ENCODE data around the gene HOXD4. TPM values are rescaled to one million over a fixed set of nuclear protein-coding genes. Genes with fewer than 3 reads are reported as not detected.

Gene HOXD4
- total and polyA plus RNA-seq, 11 donors: 0.10 to 0.96 (median 0.41) TPM; not detected in 2

DNA sequence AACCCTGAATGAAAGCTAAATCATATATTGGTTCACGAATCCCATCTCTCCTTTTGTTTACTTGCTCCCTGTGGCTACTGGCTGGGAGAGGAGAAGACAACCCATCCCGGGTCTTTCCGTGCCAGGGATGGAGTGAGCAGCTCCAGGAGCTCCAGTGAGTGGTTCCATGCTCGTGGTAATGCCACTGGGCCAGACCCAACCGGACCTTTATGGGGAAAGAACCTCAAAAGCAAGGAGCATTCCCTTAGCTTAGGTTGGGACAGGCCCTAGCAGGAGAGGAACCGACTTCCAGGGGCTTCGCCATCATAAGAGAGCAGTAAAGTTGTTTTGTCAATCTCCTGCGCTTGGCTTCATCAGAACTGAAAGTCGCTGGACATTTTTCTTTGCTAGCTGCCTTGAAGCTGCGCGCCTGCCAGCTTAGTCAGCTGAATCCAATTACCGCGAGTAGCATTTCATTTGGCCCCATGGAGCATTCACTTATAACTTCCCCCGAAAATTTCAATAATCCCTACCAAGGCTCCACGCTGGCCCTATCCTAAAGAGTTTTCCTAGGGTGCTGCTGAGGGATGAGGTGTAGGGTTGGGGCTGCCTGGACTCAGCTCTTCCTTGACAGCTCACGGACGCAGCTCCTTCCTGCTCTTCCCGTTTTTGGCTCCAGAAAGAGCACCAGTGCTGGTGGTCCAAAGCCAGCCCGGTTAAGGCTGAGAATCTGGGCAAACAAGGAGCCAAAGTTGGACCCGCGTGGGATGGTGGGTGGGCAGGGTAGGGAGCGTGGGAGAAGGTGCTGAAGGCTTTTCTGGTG lies 10.7 kb downstream of the HOXD4 start:
- 5 to 36% (median 20%) methylated on average over 21 to 22 of the region's 22 CpGs for WGBS, 4 donors
- Histone ChIP-seq H3K27ac (no peak overlapping the region), H3K4me3 (no peak overlapping the region), H3K36me3 (no peaks in the 10 kb centered on the region), H3K27me3 (peaks cover 66 to 100% (median 97%) of the 10 kb centered on the region in 9 donors), H3K4me1 (peaks cover 0 to 40% (median 16%) of the 10 kb centered on the region in 12 donors), H3K9me3 (no peaks in the 10 kb centered on the region)
- intact Hi-C loops (cut with DNase I): no loop called here
- TF ChIP-seq POLR2A (IDR thresholded peaks at IDR 0.05): no peak
- TF ChIP-seq, protein P1, sequence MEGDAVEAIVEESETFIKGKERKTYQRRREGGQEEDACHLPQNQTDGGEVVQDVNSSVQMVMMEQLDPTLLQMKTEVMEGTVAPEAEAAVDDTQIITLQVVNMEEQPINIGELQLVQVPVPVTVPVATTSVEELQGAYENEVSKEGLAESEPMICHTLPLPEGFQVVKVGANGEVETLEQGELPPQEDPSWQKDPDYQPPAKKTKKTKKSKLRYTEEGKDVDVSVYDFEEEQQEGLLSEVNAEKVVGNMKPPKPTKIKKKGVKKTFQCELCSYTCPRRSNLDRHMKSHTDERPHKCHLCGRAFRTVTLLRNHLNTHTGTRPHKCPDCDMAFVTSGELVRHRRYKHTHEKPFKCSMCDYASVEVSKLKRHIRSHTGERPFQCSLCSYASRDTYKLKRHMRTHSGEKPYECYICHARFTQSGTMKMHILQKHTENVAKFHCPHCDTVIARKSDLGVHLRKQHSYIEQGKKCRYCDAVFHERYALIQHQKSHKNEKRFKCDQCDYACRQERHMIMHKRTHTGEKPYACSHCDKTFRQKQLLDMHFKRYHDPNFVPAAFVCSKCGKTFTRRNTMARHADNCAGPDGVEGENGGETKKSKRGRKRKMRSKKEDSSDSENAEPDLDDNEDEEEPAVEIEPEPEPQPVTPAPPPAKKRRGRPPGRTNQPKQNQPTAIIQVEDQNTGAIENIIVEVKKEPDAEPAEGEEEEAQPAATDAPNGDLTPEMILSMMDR (IDR thresholded peaks at IDR 0.05): no peak
- DNase-seq (no peak), ATAC-seq (no peak)

DNA sequence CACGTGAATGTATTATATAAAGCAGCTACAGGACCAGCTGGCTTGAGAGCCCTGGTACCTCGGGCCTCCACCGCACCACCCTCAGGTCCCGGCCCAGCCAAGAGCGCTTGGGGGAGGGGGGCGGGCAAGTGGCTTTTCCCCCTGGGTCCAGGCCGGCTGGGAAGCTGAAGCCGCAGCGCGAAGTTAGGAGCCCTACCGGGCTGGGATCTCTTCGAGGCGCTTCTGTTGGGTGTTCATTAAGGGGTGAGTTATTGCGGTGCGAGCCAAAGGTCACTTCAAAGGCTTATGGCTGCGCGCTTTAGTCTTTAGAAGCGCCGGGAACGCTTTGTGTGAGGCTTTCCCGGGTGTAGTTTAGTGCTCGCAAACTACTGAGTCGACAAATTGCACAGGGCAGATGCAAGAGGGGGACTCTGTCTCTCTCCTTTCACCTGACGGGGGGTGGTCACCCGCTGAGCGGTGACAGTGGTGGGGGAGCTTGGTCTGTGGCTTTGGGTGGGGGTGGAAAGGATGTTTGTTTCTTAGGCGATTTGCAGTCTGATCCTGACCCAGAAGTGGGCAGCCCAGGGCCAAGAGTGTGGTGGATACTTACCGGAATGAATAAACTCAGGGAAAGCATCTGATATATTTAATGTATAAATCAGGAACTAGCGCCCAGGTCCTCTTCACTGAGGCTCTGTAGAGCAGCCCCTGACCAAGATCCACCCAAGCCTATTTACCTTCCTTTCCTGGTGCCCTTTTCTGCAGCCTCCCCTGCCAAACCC lies 11.7 kb downstream of the HOXD4 start:
- Histone ChIP-seq H3K9me3 (no peaks in the 10 kb centered on the region), H3K4me1 (peaks cover 0 to 30% (median 11%) of the 10 kb centered on the region in 12 donors), H3K4me3 (no peak overlapping the region), H3K27me3 (peaks cover 56 to 100% (median 94%) of the 10 kb centered on the region in 9 donors), H3K36me3 (no peaks in the 10 kb centered on the region), H3K27ac (no peak overlapping the region)
- intact Hi-C loops (cut with DNase I): no loop called here
- no peak for ATAC-seq
- DNase-seq: no peak
- TF ChIP-seq, protein P1 (IDR thresholded peaks at IDR 0.05): no peak
- TF ChIP-seq POLR2A (IDR thresholded peaks at IDR 0.05): no peak
- 5 to 16% (median 10%) methylated on average over 22 to 29 of the region's 29 CpGs for WGBS, 4 donors

DNA sequence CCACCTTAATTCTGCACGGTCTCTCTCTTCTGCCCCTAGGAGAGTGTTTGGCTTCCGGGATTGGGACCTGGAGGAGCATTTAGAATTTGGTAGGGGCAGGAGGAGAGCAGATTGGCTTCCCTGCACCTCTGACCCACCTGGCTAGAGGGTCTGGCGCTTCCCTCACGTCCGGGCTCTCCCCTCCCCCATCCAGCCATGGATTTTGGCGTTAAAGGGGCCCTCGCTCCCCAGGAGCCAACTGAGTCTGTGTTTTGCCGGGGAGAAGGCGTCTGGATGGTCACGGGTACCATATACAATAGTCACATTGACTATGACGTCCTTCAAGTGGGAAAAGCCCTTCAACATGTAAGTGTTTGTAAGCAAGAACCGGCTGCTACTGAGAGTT lies 12.3 kb downstream of the HOXD4 start:
- Histone ChIP-seq H3K4me1 (peaks cover 0 to 28% (median 11%) of the 10 kb centered on the region in 12 donors), H3K36me3 (no peaks in the 10 kb centered on the region), H3K4me3 (no peak overlapping the region), H3K27ac (no peak overlapping the region), H3K9me3 (no peaks in the 10 kb centered on the region), H3K27me3 (peaks cover 50 to 100% (median 93%) of the 10 kb centered on the region in 9 donors)
- TF ChIP-seq POLR2A (IDR thresholded peaks at IDR 0.05): no peak
- TF ChIP-seq, protein P1 (IDR thresholded peaks at IDR 0.05): no peak
- intact Hi-C loops (cut with DNase I): no loop called here
- ATAC-seq (no peak), DNase-seq (no peak)
- 6 to 37% (median 22%) methylated on average over 12 of the region's 12 CpGs for WGBS, 4 donors

DNA sequence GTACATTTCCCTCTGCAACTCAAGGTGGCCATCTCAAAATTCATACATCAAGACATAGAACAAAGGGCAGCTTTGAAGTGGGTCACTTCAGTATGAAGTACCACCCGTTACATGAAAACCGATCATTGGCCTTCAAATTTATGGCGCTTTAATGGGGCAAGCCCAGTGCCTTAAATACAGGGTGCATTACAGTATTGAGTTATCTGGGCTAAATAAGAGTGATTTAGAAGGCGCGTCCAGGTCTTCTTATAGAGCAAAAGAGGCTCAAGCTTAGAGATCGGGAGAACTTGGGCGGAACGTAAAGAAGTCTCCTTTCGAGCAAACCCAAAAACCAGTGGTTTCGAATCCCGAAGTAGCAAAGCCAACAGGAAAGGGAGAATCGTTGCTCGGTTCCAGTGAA lies 12.9 kb downstream of the HOXD4 start:
- H3K36me3 ChIP-seq: no peaks in the 10 kb centered on the region
- intact Hi-C loops (cut with DNase I): no loop called here
- WGBS, 4 donors: 10 to 34% (median 27%) methylated on average over 13 of the region's 13 CpGs
- no peak overlapping the region for H3K4me3 ChIP-seq
- no peak overlapping the region for H3K27ac ChIP-seq
- H3K9me3 ChIP-seq: no peaks in the 10 kb centered on the region
- H3K4me1 ChIP-seq: peaks cover 0 to 26% (median 10%) of the 10 kb centered on the region in 12 donors
- peaks cover 46 to 100% (median 93%) of the 10 kb centered on the region in 9 donors for H3K27me3 ChIP-seq
- no peak for TF ChIP-seq POLR2A (IDR thresholded peaks at IDR 0.05)
- TF ChIP-seq, protein P1 (IDR thresholded peaks at IDR 0.05): no peak
- DNase-seq (no peak), ATAC-seq (no peak)

Measured in heart left ventricle (tissue), 16 donors.